HG03060 (cell line): ENCODE results near the gene QRICH2.
"Not testable (repeated sequence)": the region's sequence is repeated elsewhere in the genome, so short reads cannot be mapped to it uniquely, and the experiment has no call there.

Experiments used
- ATAC-seq: cut with Tn5 transposase; IDR thresholded peaks from one replicate; pipeline ENCODE4 v1.9.1; 2021; ENCODE audit warnings: low read depth, moderate number of reproducible peaks; ENCODE audit not compliant: unreplicated experiment

Gene QRICH2

GRCh38 chr17:76250141-76250540 is 57.9 kb downstream of the QRICH2 start:
- no peak for ATAC-seq

- ATAC-seq, result no peak
Observed at GRCh38 chr17:76248013-76248782, 59.9 kb downstream of the QRICH2 start.

- ATAC-seq, result no peak
Observed at GRCh38 chr17:76247304-76247703, 60.8 kb downstream of the QRICH2 start.

- ATAC-seq, result peak; percentile 90
Observed at GRCh38 chr17:76246080-76247066, 61.7 kb downstream of the QRICH2 start.

- not testable (repeated sequence) for ATAC-seq
Observed at GRCh38 chr17:76244721-76245120, 63.4 kb downstream of the QRICH2 start.

- no peak for ATAC-seq
Observed at GRCh38 chr17:76243826-76244679, 64.0 kb downstream of the QRICH2 start.

GRCh38 chr17:76241691-76242255 is 66.3 kb downstream of the QRICH2 start:
- no peak for ATAC-seq

GRCh38 chr17:76241204-76241538 is 66.9 kb downstream of the QRICH2 start:
- ATAC-seq, result no peak

GRCh38 chr17:76240461-76241203 is 67.4 kb downstream of the QRICH2 start, which contains the start of gene RNF157:
RNF157 (minus strand) TSS chr17:76240493; CDS start chr17:76240240, 253 bp downstream.
- no peak for ATAC-seq

- no peak for ATAC-seq
Observed at GRCh38 chr17:76239538-76240274, 68.4 kb downstream of the QRICH2 start.

- no peak for ATAC-seq
Observed at GRCh38 chr17:76238847-76239537, 69.1 kb downstream of the QRICH2 start.

- ATAC-seq, result no peak
Observed at GRCh38 chr17:76237859-76238313, 70.2 kb downstream of the QRICH2 start.

GRCh38 chr17:76236603-76237002 is 71.5 kb downstream of the QRICH2 start:
- no peak for ATAC-seq

GRCh38 chr17:76235883-76236282 is 72.2 kb downstream of the QRICH2 start:
- no peak for ATAC-seq

- ATAC-seq, result no peak
Observed at GRCh38 chr17:76234354-76234679, 73.8 kb downstream of the QRICH2 start.

- no peak for ATAC-seq
Observed at GRCh38 chr17:76233588-76234353, 74.3 kb downstream of the QRICH2 start.

GRCh38 chr17:76232342-76232741 is 75.7 kb downstream of the QRICH2 start:
- no peak for ATAC-seq
